ENCODE data around the gene SBNO1.
"Not testable (repeated sequence)": the region's sequence is repeated elsewhere in the genome, so short reads cannot be mapped to it uniquely, and the experiment has no call there.

The SBNO1 gene

GRCh38 chr12:123364532-123365024 lies at the start of gene SBNO1:
Gene SBNO1 (minus strand): TSS chr12:123364847. CDS start chr12:123350441, 14,406 bp downstream.
- ChIA-PET POLR2A (ENCODE audit: low non-redundant PET) (interaction anchor here (0.5 to 1.5 kb wide), 2 partner anchors 19 to 226 kb away, joined by 3 to 5 read pairs; partner anchors contain the start of gene KMT5A), CTCF (interaction anchor here (0.7 to 1.7 kb wide), 3 partner anchors 24 to 94 kb away, joined by 3 to 4 read pairs (median 4); no protein-coding TSS in a partner anchor)
- TF ChIP-seq CTCF (conservative IDR thresholded peaks at IDR 0.05; ENCODE audit: low read depth), result no peak
- peak within 1 kb of the TSS; percentile 95 for H3K27ac ChIP-seq
- peak; percentile 97 for DNase-seq (ENCODE audit: low spot score)

- ChIA-PET POLR2A (ENCODE audit: low non-redundant PET) (no interaction called here), CTCF (no interaction called here)
- no peak for TF ChIP-seq CTCF (conservative IDR thresholded peaks at IDR 0.05; ENCODE audit: low read depth)
- peak overlapping the region; percentile 17; the same call in 1 of the 2 replicates for H3K27ac ChIP-seq
- DNase-seq (ENCODE audit: low spot score), result no peak
Observed at GRCh38 chr12:123410041-123410412, 45.4 kb upstream of the SBNO1 start.

- POLR2A ChIA-PET (ENCODE audit: low non-redundant PET), result not testable (repeated sequence)
- CTCF ChIA-PET, result interaction anchor here (0.7 kb wide), 1 partner anchor 11 kb away, joined by 6 read pairs; no protein-coding TSS in a partner anchor
- H3K27ac ChIP-seq, result peak overlapping the region; percentile 17; the same call in 1 of the 2 replicates
Observed at GRCh38 chr12:123409284-123410040, 44.8 kb upstream of the SBNO1 start.

GRCh38 chr12:123408619-123409018 lies 44.0 kb upstream of the SBNO1 start:
- DNase-seq (ENCODE audit: low spot score); POLR2A ChIA-PET (ENCODE audit: low non-redundant PET); H3K27ac ChIP-seq: not testable (repeated sequence)
- CTCF ChIA-PET, result interaction anchor here (0.7 kb wide), 1 partner anchor 12 kb away, joined by 6 read pairs; no protein-coding TSS in a partner anchor

More at GRCh38 chr12:123409284-123410040, 44.8 kb upstream of the SBNO1 start:
- DNase-seq (ENCODE audit: low spot score), result not testable (repeated sequence)

- DNase-seq (ENCODE audit: low spot score); POLR2A ChIA-PET (ENCODE audit: low non-redundant PET); H3K27ac ChIP-seq; CTCF ChIA-PET: not testable (repeated sequence)
Observed at GRCh38 chr12:123407934-123408333, 43.3 kb upstream of the SBNO1 start.

- POLR2A ChIA-PET (ENCODE audit: low non-redundant PET), result interaction anchor here (0.6 to 0.7 kb wide), 2 partner anchors 9 to 607 kb away, joined by 3 to 5 read pairs; no protein-coding TSS in a partner anchor
- DNase-seq (ENCODE audit: low spot score); CTCF ChIA-PET: not testable (repeated sequence)
- H3K27ac ChIP-seq, result peak overlapping the region; percentile 1
Observed at GRCh38 chr12:123407269-123407668, 42.6 kb upstream of the SBNO1 start.

GRCh38 chr12:123404581-123404980 lies 39.9 kb upstream of the SBNO1 start:
- ChIA-PET CTCF (interaction anchor here (1.1 kb wide), 1 partner anchor 16 kb away, joined by 3 read pairs; no protein-coding TSS in a partner anchor), POLR2A (ENCODE audit: low non-redundant PET) (no interaction called here)
- no peak for DNase-seq (ENCODE audit: low spot score)
- H3K27ac ChIP-seq, result no peak overlapping the region
- TF ChIP-seq CTCF (conservative IDR thresholded peaks at IDR 0.05; ENCODE audit: low read depth), result no peak

GRCh38 chr12:123401753-123402683 lies 37.4 kb upstream of the SBNO1 start:
- no peak for TF ChIP-seq CTCF (conservative IDR thresholded peaks at IDR 0.05; ENCODE audit: low read depth)
- ChIA-PET CTCF (no interaction called here), POLR2A (ENCODE audit: low non-redundant PET) (no interaction called here)

More at GRCh38 chr12:123401753-123402683, 37.4 kb upstream of the SBNO1 start:
- no peak for DNase-seq (ENCODE audit: low spot score)
- peak overlapping the region; percentile 6; the same call in 1 of the 2 replicates for H3K27ac ChIP-seq
